ENCODE data around the gene DHDDS.

DHDDS gene

GRCh38 chr1:26413031-26413430 lies 19.1 kb upstream of the DHDDS start:
- POLR2A ChIA-PET = no interaction called here
- CTCF ChIA-PET = interaction anchor here (0.5 to 0.9 kb wide), 3 partner anchors 19 to 49 kb away, joined by 3 to 4 read pairs (median 3); partner anchors contain the start of gene DHDDS
- Histone ChIP-seq H3K9me3 (ENCODE audit: control insufficient read depth, insufficient read depth, low read depth, low read length) (no peaks in the 10 kb centered on the region), H3K4me1 (ENCODE audit: control insufficient read depth, insufficient read depth, low read length) (no peaks in the 10 kb centered on the region), H3K4me3 (ENCODE audit: low read depth, low read length) (no peak overlapping the region), H3K36me3 (ENCODE audit: control insufficient read depth in 2 of 2, insufficient read depth in 1 of 2, low read length in 2 of 2) (no peaks in the 10 kb centered on the region), H3K27ac (ENCODE audit: extremely low read depth, low read depth, low read length) (no peak overlapping the region)
- TF ChIP-seq REST (tag by site-specific recombination; IDR thresholded peaks at IDR 0.05) (peak; percentile 56; the same call in 1 of the 2 replicates), ZNF169 (tag by site-specific recombination; IDR thresholded peaks at IDR 0.05) (no peak), KLF7 (tag by site-specific recombination; IDR thresholded peaks at IDR 0.05; ENCODE audit: borderline replicate concordance) (no peak), ZBTB21 (tag by site-specific recombination; IDR thresholded peaks at IDR 0.05) (no peak), MEIS1 (CRISPR knock-in tag; IDR thresholded peaks at IDR 0.05; ENCODE audit: borderline replicate concordance) (no peak), ZNF837 (tag by site-specific recombination; IDR thresholded peaks at IDR 0.05) (no peak)

- no peak overlapping the region for H3K4me3 ChIP-seq (ENCODE audit: low read depth, low read length)
- POLR2A ChIA-PET = interaction anchor here (0.7 to 1.5 kb wide), 3 partner anchors 15 to 132 kb away, joined by 4 to 8 read pairs (median 8); partner anchors contain the start of genes DHDDS and HMGN2
- CTCF ChIA-PET = interaction anchor here (0.5 to 4.2 kb wide), 60 partner anchors 8 to 1699 kb away, joined by 3 to 53 read pairs (median 4); partner anchors contain the start of genes CD52, CEP85, CRYBG2 and DHDDS
- H3K9me3 ChIP-seq (ENCODE audit: control insufficient read depth, insufficient read depth, low read depth, low read length) = no peaks in the 10 kb centered on the region
- H3K27ac ChIP-seq (ENCODE audit: extremely low read depth, low read depth, low read length) = no peak overlapping the region
- no peaks in the 10 kb centered on the region for H3K4me1 ChIP-seq (ENCODE audit: control insufficient read depth, insufficient read depth, low read length)
- H3K36me3 ChIP-seq (ENCODE audit: control insufficient read depth in 2 of 2, insufficient read depth in 1 of 2, low read length in 2 of 2) = no peaks in the 10 kb centered on the region
- no peak for TF ChIP-seq ZNF600 (tag by site-specific recombination; IDR thresholded peaks at IDR 0.05)
- no peak for TF ChIP-seq ZNF621 (tag by site-specific recombination; IDR thresholded peaks at IDR 0.05)
- TF ChIP-seq ZNF654 (tag by site-specific recombination; IDR thresholded peaks at IDR 0.05; ENCODE audit: low read depth) = peak; percentile 62
- no peak for TF ChIP-seq ZNF658 (tag by site-specific recombination; IDR thresholded peaks at IDR 0.05)
- no peak for TF ChIP-seq KLF16 (tag by site-specific recombination; IDR thresholded peaks at IDR 0.05)
- TF ChIP-seq ZBTB49 (tag by site-specific recombination; IDR thresholded peaks at IDR 0.05; ENCODE audit: low read depth) = no peak
- TF ChIP-seq ZNF521 (tag by site-specific recombination; IDR thresholded peaks at IDR 0.05) = no peak
- no peak for TF ChIP-seq ZNF585B (tag by site-specific recombination; IDR thresholded peaks at IDR 0.05)
- no peak for TF ChIP-seq ZBTB17 (tag by site-specific recombination; IDR thresholded peaks at IDR 0.05)
- TF ChIP-seq ZNF623 (tag by site-specific recombination; IDR thresholded peaks at IDR 0.05) = no peak
- peak; percentile 41; the same call in 1 of the 2 replicates for TF ChIP-seq PRDM1 (tag by site-specific recombination; IDR thresholded peaks at IDR 0.05)
- TF ChIP-seq INSM2 (tag by site-specific recombination; IDR thresholded peaks at IDR 0.05) = no peak
- peak; percentile 67 for TF ChIP-seq MZF1 (tag by site-specific recombination; IDR thresholded peaks at IDR 0.05; ENCODE audit: borderline replicate concordance)
- TF ChIP-seq PRDM2 (tag by site-specific recombination; IDR thresholded peaks at IDR 0.05; ENCODE audit: borderline replicate concordance) = no peak
These were observed 14.9 kb upstream of the DHDDS start for GRCh38 chr1:26417111-26417759.

Data from HEK293 (cell line).